K562 (cell line): ENCODE results near the gene MPHOSPH9. TPM values are rescaled to one million over a fixed set of nuclear protein-coding genes. Genes with fewer than 3 reads are reported as not detected.

Experiments
- ATAC-seq: fragments of 200-7000 bp; cut with Tn5 transposase; 3 replicates; pipeline ENCODE4 v1.9.1; 2020; ENCODE audit warnings: moderate library complexity
- BruUV-seq: library from RNA; stranded (reverse); fragments of 400-500 nt; replicated peaks from 2 replicates; lab custom pipeline; 2021; lab: Mats Ljungman, UMichigan
- CTCF ChIA-PET: fragments of 300-600 bp; formaldehyde crosslinking; extraction: SDS; loops from one replicate; lab custom pipeline; 2021; ENCODE audit warnings: low intra/inter-chr PET ratio; lab: Yijun Ruan, JAX
- POLR2A ChIA-PET: fragments of 300-600, 350-650 bp; sonication (Branson Sonifier 250); formaldehyde crosslinking; extraction: SDS; loops from one replicate; lab custom pipeline; 2021; ENCODE audit warnings: antibody characterized with exemption, inconsistent platforms; lab: Yijun Ruan, JAX
- DNase-seq, 4 experiments: peaks; one replicate each; pipeline versions ENCODE4 v3.0.0 to v3.0.0-alpha.2; 2011 to 2018; ENCODE audit warnings: low spot score in 3 of 4, mixed read lengths in 3 of 4; ENCODE audit errors: extremely low read depth in 1 of 4
- FAIRE-seq: peaks from 2 replicates; lab custom pipeline; 2011; peaks lifted over from hg19 to GRCh38; lab: Jason Lieb, UNC
- H2AFZ ChIP-seq: 2 replicates; pipeline ENCODE4 v1.6.0; 2011; ENCODE audit warnings: low read depth, low read length, control low read depth, inconsistent platforms
- H3K27ac ChIP-seq: fragments of 200-600 bp; 3 replicates; pipeline ENCODE4 v1.8.0; 2011; ENCODE audit warnings: low read depth, mild to moderate bottlenecking, control low read depth, inconsistent platforms, low read length, moderate library complexity, mixed read lengths; ENCODE audit errors: extremely low read depth
- H3K27me3 ChIP-seq, 2 experiments: fragments of 300-600 bp in 1 of 2; 2 replicates in 1 of 2; 3 replicates in 1 of 2; pipeline versions ENCODE4 v1.6.0 to v1.8.0; 2011; ENCODE audit warnings: inconsistent platforms in 2 of 2, low read length in 2 of 2, mild to moderate bottlenecking in 1 of 2, mixed read lengths in 1 of 2, moderate library complexity in 1 of 2; ENCODE audit not compliant: control insufficient read depth in 2 of 2, insufficient read depth in 2 of 2
- H3K36me3 ChIP-seq: fragments of 300-600 bp; 3 replicates; pipeline ENCODE4 v1.8.0; 2011; ENCODE audit warnings: mild to moderate bottlenecking, low read length, inconsistent platforms; ENCODE audit not compliant: control insufficient read depth, insufficient read depth
- H3K4me1 ChIP-seq, 2 experiments: fragments of 200-600 bp in 1 of 2; replicated peaks in 1 of 2; 2 replicates in 1 of 2; 3 replicates in 1 of 2; pipeline versions ENCODE4 v1.5.1 to v1.8.0; 2011; ENCODE audit warnings: inconsistent platforms in 2 of 2, low read length in 2 of 2, mild to moderate bottlenecking in 1 of 2, mixed read lengths in 1 of 2, moderate library complexity in 1 of 2; ENCODE audit not compliant: control insufficient read depth in 2 of 2, insufficient read depth in 2 of 2
- H3K4me2 ChIP-seq: 2 replicates; pipeline ENCODE4 v1.6.1; 2011; ENCODE audit warnings: low read length, control low read depth, inconsistent platforms, mixed read lengths; ENCODE audit not compliant: insufficient read depth
- H3K4me3 ChIP-seq: fragments of 200-600 bp; sonication (generic), shearing (Covaris generic); 2 replicates; pipeline ENCODE4 v1.5.1; 2016; ENCODE audit warnings: control low read depth, inconsistent platforms
- H3K79me2 ChIP-seq: fragments of 200-600 bp; 3 replicates; pipeline ENCODE4 v1.8.0; 2011; ENCODE audit warnings: low read length, inconsistent platforms; ENCODE audit not compliant: control insufficient read depth, insufficient read depth
- H3K9ac ChIP-seq, 2 experiments: 2 replicates each; pipeline versions ENCODE4 v1.6.0 to v1.6.1; 2011; ENCODE audit warnings: low read depth in 2 of 2, low read length in 2 of 2, control low read depth in 1 of 2, inconsistent platforms in 1 of 2, mild to moderate bottlenecking in 1 of 2, mixed read lengths in 1 of 2; ENCODE audit not compliant: insufficient read depth in 1 of 2
- H3K9me1 ChIP-seq: one replicate; pipeline ENCODE4 v1.6.0; 2011; ENCODE audit warnings: inconsistent platforms, mild to moderate bottlenecking, low read length, moderate library complexity; ENCODE audit not compliant: control insufficient read depth, insufficient read depth
- H3K9me3 ChIP-seq: replicated peaks from 2 replicates; pipeline ENCODE4 v1.5.1; 2011; ENCODE audit warnings: low read depth, low read length, inconsistent platforms; ENCODE audit not compliant: control insufficient read depth, insufficient read depth
- H4K20me1 ChIP-seq: replicated peaks from 2 replicates; pipeline ENCODE4 v1.6.1; 2011; ENCODE audit warnings: low read length, inconsistent platforms, mixed read lengths; ENCODE audit not compliant: control insufficient read depth, insufficient read depth
- ERF ChIP-seq: fragments of 450-650 bp; formaldehyde crosslinking; IDR thresholded peaks from 2 replicates; pipeline ENCODE4 v1.4.0; 2020; ENCODE audit warnings: mild to moderate bottlenecking, mixed read lengths
- HDAC2 ChIP-seq: fragments of 450-650 bp; IDR thresholded peaks from 2 replicates; pipeline ENCODE4 v1.6.1; 2016; ENCODE audit warnings: mild to moderate bottlenecking
- IRF2 ChIP-seq: sonication (generic); formaldehyde crosslinking; IDR thresholded peaks from 2 replicates; pipeline ENCODE4 v1.8.1; 2022; ENCODE audit warnings: mild to moderate bottlenecking, missing genetic modification reagents
- KLF16 ChIP-seq: IDR thresholded peaks from 2 replicates; pipeline ENCODE4 v1.6.1; 2016; ENCODE audit warnings: antibody characterized with exemption
- KLF6 ChIP-seq: fragments of 250-450 bp; sonication (Bioruptor Pico); IDR thresholded peaks from 2 replicates; pipeline ENCODE4 v1.4.0; 2020; ENCODE audit warnings: mild to moderate bottlenecking, moderate library complexity, borderline replicate concordance
- RFX7 ChIP-seq: fragments of 250-450 bp; sonication (Bioruptor Pico); IDR thresholded peaks from 2 replicates; pipeline ENCODE4 v1.5.1; 2021; ENCODE audit warnings: mild to moderate bottlenecking
- SNIP1 ChIP-seq: fragments of 450-650 bp; IDR thresholded peaks from 2 replicates; pipeline ENCODE4 v1.7.1; 2017; ENCODE audit warnings: low read depth, mild to moderate bottlenecking
- TAF7 ChIP-seq: fragments of 450-650 bp; IDR thresholded peaks from 2 replicates; pipeline ENCODE4 v1.6.1; 2016; ENCODE audit warnings: missing genetic modification characterization, missing compliant biosample characterization
- TCF3 ChIP-seq: sonication (generic); formaldehyde crosslinking; IDR thresholded peaks from 2 replicates; pipeline ENCODE4 v1.4.0; 2020; ENCODE audit warnings: mild to moderate bottlenecking, missing genetic modification reagents
- TCF7 ChIP-seq: sonication (generic); IDR thresholded peaks from 2 replicates; pipeline ENCODE4 v1.6.1; 2016; ENCODE audit warnings: antibody characterized with exemption, borderline replicate concordance
- TCF7L2 ChIP-seq: fragments of 150-350 bp; IDR thresholded peaks from 2 replicates; pipeline ENCODE4 v1.6.1; 2016; ENCODE audit warnings: low read depth, mild to moderate bottlenecking, low read length, moderate library complexity
- ZNF449 ChIP-seq: fragments of 250-450 bp; sonication (Bioruptor Pico); IDR thresholded peaks from 2 replicates; pipeline ENCODE4 v1.8.0; 2022; ENCODE audit warnings: moderate library complexity, mild to moderate bottlenecking, inconsistent platforms
- ZNF668 ChIP-seq: fragments of 250-450 bp; sonication (Bioruptor Pico); IDR thresholded peaks from 2 replicates; pipeline ENCODE4 v1.8.0; 2022; ENCODE audit warnings: mild to moderate bottlenecking, inconsistent platforms
- WGBS: fragments of 100-300 bp; shearing (Covaris generic); methylation state at CpG from one replicate; pipeline ENCODE4 v1.1.6; 2016; ENCODE audit warnings: low coverage, mixed read lengths; ENCODE audit not compliant: insufficient coverage; ENCODE audit errors: missing lambda C conversion rate; 5-methylcytosine and 5-hydroxymethylcytosine counted together
- in situ Hi-C: fragments of 300-500 bp; cut with MboI; formaldehyde crosslinking; loops from 4 replicates; pipeline ENCODE4 v1.15.0; 2018; ENCODE audit warnings: inconsistent platforms, mixed read lengths
- intact Hi-C: fragments of 100-400 bp; cut with micrococcal nuclease; formaldehyde crosslinking; loops from 2 replicates; pipeline ENCODE4 v1.14.2; 2022
- polyA plus RNA-seq, 8 experiments: library from polyadenylated mRNA; depleted of rRNA in 4 of 8; stranded (reverse) in 5 of 8; unstranded in 3 of 8; fragments of >200 nt; fragmentation: Nextera tagmentation in 2 of 8; fragmentation: Illumina TruSeq in 1 of 8; extraction: Ambion mirVana in 2 of 8; extraction: Trizol in 1 of 8; gene quantifications; 2 replicates each; pipeline versions ENCODE4 v1.2.1 to v1.2.3, GENCODE V29; 2011 to 2014; ENCODE audit warnings: inconsistent platforms in 1 of 8, missing spikeins in 1 of 8
- total RNA-seq, 7 experiments: library from RNA; depleted of rRNA in 6 of 7; stranded (reverse); fragments of >200 nt in 6 of 7; fragmentation: Illumina TruSeq in 2 of 7; extraction: Trizol in 2 of 7; gene quantifications; 2 replicates each; pipeline versions ENCODE4 v1.2.1 to v1.2.3, GENCODE V29; 2011 to 2021; ENCODE audit warnings: low replicate concordance in 1 of 7
- TF ChIP-seq, protein P1 (sequence below): sonication (generic); formaldehyde crosslinking; IDR thresholded peaks from 2 replicates; pipeline ENCODE4 v1.8.0; 2022; ENCODE audit warnings: mild to moderate bottlenecking, missing genetic modification reagents, borderline replicate concordance
- TF ChIP-seq, protein P2 (sequence below): fragments of 250-450 bp; sonication (Bioruptor Pico); IDR thresholded peaks from 2 replicates; pipeline ENCODE4 v1.8.0; 2021; ENCODE audit warnings: moderate library complexity, mild to moderate bottlenecking, inconsistent platforms
- TF ChIP-seq, protein P3 (sequence below): sonication (generic); formaldehyde crosslinking; IDR thresholded peaks from 2 replicates; pipeline ENCODE4 v1.8.0; 2022; ENCODE audit warnings: mild to moderate bottlenecking, missing genetic modification reagents

The MPHOSPH9 gene
- total and polyA plus RNA-seq, 9 of the 15 experiments (the other 6 are each of a cell fraction or from before 2014, with no cell fraction given), result 14.2 to 103 (median 54.5) TPM

GRCh38 chr12:123119808-123120207, 113.1 kb downstream of the MPHOSPH9 start (continued):
- TF ChIP-seq, protein P1, sequence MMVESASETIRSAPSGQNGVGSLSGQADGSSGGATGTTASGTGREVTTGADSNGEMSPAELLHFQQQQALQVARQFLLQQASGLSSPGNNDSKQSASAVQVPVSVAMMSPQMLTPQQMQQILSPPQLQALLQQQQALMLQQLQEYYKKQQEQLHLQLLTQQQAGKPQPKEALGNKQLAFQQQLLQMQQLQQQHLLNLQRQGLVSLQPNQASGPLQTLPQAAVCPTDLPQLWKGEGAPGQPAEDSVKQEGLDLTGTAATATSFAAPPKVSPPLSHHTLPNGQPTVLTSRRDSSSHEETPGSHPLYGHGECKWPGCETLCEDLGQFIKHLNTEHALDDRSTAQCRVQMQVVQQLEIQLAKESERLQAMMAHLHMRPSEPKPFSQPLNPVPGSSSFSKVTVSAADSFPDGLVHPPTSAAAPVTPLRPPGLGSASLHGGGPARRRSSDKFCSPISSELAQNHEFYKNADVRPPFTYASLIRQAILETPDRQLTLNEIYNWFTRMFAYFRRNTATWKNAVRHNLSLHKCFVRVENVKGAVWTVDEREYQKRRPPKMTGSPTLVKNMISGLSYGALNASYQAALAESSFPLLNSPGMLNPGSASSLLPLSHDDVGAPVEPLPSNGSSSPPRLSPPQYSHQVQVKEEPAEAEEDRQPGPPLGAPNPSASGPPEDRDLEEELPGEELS (CRISPR knock-in tag), result no peak
- TF ChIP-seq RFX7 (no peak), TCF7L2 (no peak)

- Histone ChIP-seq H2AFZ (no peak overlapping the region), H3K9me3 (no peaks in the 10 kb centered on the region), H4K20me1 (0 out of 2 replicates have a peak, but pooled peaks cover 3% of the 10 kb centered on the region), H3K4me1 (peaks cover 0 to 6% of the 10 kb centered on the region in 2 experiments; a peak in 2 of 5 replicates), H3K9ac (no peak overlapping the region; a peak in 1 of 4 replicates), H3K4me3 (no peak overlapping the region), H3K27me3 (no peaks in the 10 kb centered on the region), H3K9me1 (no peaks in the 10 kb centered on the region), H3K4me2 (no peak overlapping the region), H3K79me2 (no peaks in the 10 kb centered on the region), H3K27ac (no peak overlapping the region), H3K36me3 (no peaks in the 10 kb centered on the region)
- in situ Hi-C loops, result no loop called here
- FAIRE-seq (no peak), DNase-seq (no peak), ATAC-seq (no peak)
- ChIA-PET CTCF (no interaction called here), POLR2A (interaction anchor here (0.6 to 1.4 kb wide), 6 partner anchors 9 to 496 kb away, joined by 3 to 4 read pairs (median 3); no protein-coding TSS in a partner anchor)
- BruUV-seq, result no TSS peak
- WGBS, result 63% methylated on average over 8 of the region's 8 CpGs
- intact Hi-C loops, result no loop called here
- TF ChIP-seq KLF6 (CRISPR knock-in tag) (no peak), TCF7 (no peak), ZNF668 (CRISPR knock-in tag) (no peak), SNIP1 (no peak), ERF (no peak), KLF16 (no peak), TCF3 (no peak), TAF7 (tag) (no peak), ZNF449 (CRISPR knock-in tag) (no peak), HDAC2 (no peak), IRF2 (CRISPR knock-in tag) (no peak)
- TF ChIP-seq, protein P2, sequence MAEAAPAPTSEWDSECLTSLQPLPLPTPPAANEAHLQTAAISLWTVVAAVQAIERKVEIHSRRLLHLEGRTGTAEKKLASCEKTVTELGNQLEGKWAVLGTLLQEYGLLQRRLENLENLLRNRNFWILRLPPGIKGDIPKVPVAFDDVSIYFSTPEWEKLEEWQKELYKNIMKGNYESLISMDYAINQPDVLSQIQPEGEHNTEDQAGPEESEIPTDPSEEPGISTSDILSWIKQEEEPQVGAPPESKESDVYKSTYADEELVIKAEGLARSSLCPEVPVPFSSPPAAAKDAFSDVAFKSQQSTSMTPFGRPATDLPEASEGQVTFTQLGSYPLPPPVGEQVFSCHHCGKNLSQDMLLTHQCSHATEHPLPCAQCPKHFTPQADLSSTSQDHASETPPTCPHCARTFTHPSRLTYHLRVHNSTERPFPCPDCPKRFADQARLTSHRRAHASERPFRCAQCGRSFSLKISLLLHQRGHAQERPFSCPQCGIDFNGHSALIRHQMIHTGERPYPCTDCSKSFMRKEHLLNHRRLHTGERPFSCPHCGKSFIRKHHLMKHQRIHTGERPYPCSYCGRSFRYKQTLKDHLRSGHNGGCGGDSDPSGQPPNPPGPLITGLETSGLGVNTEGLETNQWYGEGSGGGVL, result no peak
- TF ChIP-seq, protein P3, sequence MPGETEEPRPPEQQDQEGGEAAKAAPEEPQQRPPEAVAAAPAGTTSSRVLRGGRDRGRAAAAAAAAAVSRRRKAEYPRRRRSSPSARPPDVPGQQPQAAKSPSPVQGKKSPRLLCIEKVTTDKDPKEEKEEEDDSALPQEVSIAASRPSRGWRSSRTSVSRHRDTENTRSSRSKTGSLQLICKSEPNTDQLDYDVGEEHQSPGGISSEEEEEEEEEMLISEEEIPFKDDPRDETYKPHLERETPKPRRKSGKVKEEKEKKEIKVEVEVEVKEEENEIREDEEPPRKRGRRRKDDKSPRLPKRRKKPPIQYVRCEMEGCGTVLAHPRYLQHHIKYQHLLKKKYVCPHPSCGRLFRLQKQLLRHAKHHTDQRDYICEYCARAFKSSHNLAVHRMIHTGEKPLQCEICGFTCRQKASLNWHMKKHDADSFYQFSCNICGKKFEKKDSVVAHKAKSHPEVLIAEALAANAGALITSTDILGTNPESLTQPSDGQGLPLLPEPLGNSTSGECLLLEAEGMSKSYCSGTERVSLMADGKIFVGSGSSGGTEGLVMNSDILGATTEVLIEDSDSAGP (CRISPR knock-in tag), result no peak
Observed at GRCh38 chr12:123118497-123118896, 114.4 kb downstream of the MPHOSPH9 start.
